ENCODE data around the gene ZNF445.
A peak's percentile ranks its signal among the peaks of the same experiment; 100 is the strongest.

- TF ChIP-seq SAP30 (IDR thresholded peaks at IDR 0.05; ENCODE audit: insufficient read depth, insufficient replicate concordance, low read length) (no peak), SUZ12 (IDR thresholded peaks at IDR 0.05; ENCODE audit: low read length) (no peak), JUND (IDR thresholded peaks at IDR 0.05; ENCODE audit: low read length) (peak; percentile 27; the same call in 1 of the 2 replicates)
These were observed 29.5 kb upstream of the ZNF445 start for GRCh38 chr3:44506961-44507360.
